ENCODE data around the gene CYB5R4. TPM values are rescaled to one million over a fixed set of nuclear protein-coding genes. Genes with fewer than 3 reads are reported as not detected.
"Not testable (repeated sequence)": the region's sequence is repeated elsewhere in the genome, so short reads cannot be mapped to it uniquely, and the experiment has no call there.

CYB5R4 gene
- total and polyA plus RNA-seq, 2 experiments from 2014 or later: 10.3 to 10.7 TPM

DNA sequence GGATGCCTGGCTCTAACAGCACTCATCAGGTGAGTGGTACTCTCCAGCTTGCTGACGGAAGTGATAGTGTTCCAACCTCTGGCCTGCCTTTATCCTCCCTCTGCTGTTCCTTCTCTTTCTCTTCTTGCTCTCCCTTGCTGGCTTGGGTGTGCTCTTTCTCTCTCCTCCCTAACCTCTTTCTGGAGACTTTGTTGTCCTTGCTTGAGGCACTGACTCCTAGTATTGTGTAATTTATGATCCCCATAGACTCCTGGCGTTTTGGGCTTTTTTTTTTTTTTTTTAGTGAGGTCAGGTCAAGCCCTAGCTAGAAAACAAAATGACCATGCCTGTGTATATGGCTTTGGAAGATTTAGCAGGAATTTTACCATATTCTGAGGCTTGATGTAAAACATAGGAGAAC lies 89.4 kb downstream of the CYB5R4 start:
- DNase-seq (ENCODE audit: low spot score): no peak
- no peaks in the 10 kb centered on the region for H3K4me1 ChIP-seq (ENCODE audit: insufficient read depth)

DNA sequence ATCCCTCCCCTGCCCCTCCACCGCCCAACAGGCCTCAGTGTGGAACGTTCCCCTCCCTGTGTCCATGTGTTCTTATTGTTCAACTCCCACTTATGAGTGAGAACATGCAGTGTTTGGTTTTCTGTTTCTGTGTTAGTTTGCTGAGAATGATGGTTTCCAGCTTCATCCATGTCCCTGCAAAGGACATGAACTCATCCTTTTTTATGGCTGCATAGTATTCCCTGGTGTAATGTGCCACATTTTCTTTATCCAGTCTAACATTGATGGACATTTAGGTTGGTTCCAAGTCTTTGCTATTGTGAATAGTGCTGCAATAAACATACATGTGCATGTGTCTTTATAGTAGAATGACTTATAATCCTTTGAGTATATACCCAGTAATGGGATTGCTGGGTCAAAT lies 91.9 kb downstream of the CYB5R4 start:
- H2AFZ ChIP-seq; H3K4me1 ChIP-seq (ENCODE audit: insufficient read depth); H3K36me3 ChIP-seq (replicated peaks; ENCODE audit: insufficient read depth, low read depth); H3K9me3 ChIP-seq (ENCODE audit: low read depth); H3K27me3 ChIP-seq; H3K9me2 ChIP-seq (replicated peaks; ENCODE audit: insufficient read depth); H4K20me1 ChIP-seq (ENCODE audit: insufficient read depth, poor library complexity, severe bottlenecking); DNase-seq (ENCODE audit: low spot score); H3K4me3 ChIP-seq; H3K4me2 ChIP-seq; H3K79me2 ChIP-seq; H3K27ac ChIP-seq: not testable (repeated sequence)
- 85% methylated on average over 2 of the region's 2 CpGs for WGBS (ENCODE audit: low lambda C conversion rate, missing lambda C conversion rate)

More for the DNA sequence above, 89.4 kb downstream of the CYB5R4 start:
- TF ChIP-seq, protein P1, sequence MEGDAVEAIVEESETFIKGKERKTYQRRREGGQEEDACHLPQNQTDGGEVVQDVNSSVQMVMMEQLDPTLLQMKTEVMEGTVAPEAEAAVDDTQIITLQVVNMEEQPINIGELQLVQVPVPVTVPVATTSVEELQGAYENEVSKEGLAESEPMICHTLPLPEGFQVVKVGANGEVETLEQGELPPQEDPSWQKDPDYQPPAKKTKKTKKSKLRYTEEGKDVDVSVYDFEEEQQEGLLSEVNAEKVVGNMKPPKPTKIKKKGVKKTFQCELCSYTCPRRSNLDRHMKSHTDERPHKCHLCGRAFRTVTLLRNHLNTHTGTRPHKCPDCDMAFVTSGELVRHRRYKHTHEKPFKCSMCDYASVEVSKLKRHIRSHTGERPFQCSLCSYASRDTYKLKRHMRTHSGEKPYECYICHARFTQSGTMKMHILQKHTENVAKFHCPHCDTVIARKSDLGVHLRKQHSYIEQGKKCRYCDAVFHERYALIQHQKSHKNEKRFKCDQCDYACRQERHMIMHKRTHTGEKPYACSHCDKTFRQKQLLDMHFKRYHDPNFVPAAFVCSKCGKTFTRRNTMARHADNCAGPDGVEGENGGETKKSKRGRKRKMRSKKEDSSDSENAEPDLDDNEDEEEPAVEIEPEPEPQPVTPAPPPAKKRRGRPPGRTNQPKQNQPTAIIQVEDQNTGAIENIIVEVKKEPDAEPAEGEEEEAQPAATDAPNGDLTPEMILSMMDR (IDR thresholded peaks at IDR 0.05; ENCODE audit: poor library complexity): no peak
- no peak for TF ChIP-seq EZH2 (IDR thresholded peaks at IDR 0.05; ENCODE audit: borderline replicate concordance)
- TF ChIP-seq EZH2phosphoT487 (IDR thresholded peaks at IDR 0.05; ENCODE audit: low read depth, severe bottlenecking, unreplicated experiment): no peak
- no peaks in the 10 kb centered on the region for H3K27me3 ChIP-seq
- no peaks in the 10 kb centered on the region for H3K36me3 ChIP-seq (replicated peaks; ENCODE audit: insufficient read depth, low read depth)
- H3K4me3 ChIP-seq: no peak overlapping the region
- H2AFZ ChIP-seq: no peak overlapping the region
- WGBS (ENCODE audit: low lambda C conversion rate, missing lambda C conversion rate): 44% methylated on average over 2 of the region's 2 CpGs
- H3K9me2 ChIP-seq (replicated peaks; ENCODE audit: insufficient read depth): no peaks in the 10 kb centered on the region
- H3K4me2 ChIP-seq: no peak overlapping the region
- no peak overlapping the region for H3K27ac ChIP-seq
- no peaks in the 10 kb centered on the region for H3K9me3 ChIP-seq (ENCODE audit: low read depth)
- no peaks in the 10 kb centered on the region for H3K79me2 ChIP-seq
- H4K20me1 ChIP-seq (ENCODE audit: insufficient read depth, poor library complexity, severe bottlenecking): no peaks in the 10 kb centered on the region

DNA sequence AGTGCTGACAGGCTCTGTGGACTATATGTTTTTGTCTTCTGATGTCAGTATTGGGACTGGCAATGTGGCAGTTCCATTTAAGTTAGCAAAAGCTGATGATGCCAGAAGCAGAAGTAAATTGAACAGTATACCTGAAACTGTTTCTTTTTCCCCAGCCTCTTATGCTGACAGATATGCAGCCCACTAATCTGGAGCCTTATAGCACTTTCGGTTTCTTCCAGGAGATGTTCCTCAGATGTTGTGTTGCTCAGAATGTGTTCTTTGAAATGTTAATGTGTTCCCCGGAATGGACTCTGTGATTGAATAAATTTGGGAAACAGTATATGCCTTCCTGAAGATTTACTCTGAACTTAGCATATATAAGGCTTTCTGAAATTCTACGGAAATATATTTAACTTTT lies 93.3 kb downstream of the CYB5R4 start:
- no peaks in the 10 kb centered on the region for H4K20me1 ChIP-seq (ENCODE audit: insufficient read depth, poor library complexity, severe bottlenecking)
- no peak overlapping the region for H3K4me3 ChIP-seq
- no peaks in the 10 kb centered on the region for H3K4me1 ChIP-seq (ENCODE audit: insufficient read depth)
- H3K4me2 ChIP-seq: no peak overlapping the region
- 49% methylated on average over 3 of the region's 3 CpGs for WGBS (ENCODE audit: low lambda C conversion rate, missing lambda C conversion rate)
- no peaks in the 10 kb centered on the region for H3K9me2 ChIP-seq (replicated peaks; ENCODE audit: insufficient read depth)
- H3K79me2 ChIP-seq: no peaks in the 10 kb centered on the region
- H2AFZ ChIP-seq: no peak overlapping the region
- no peaks in the 10 kb centered on the region for H3K36me3 ChIP-seq (replicated peaks; ENCODE audit: insufficient read depth, low read depth)
- H3K9me3 ChIP-seq (ENCODE audit: low read depth): no peaks in the 10 kb centered on the region
- no peak for DNase-seq (ENCODE audit: low spot score)
- H3K27me3 ChIP-seq: no peaks in the 10 kb centered on the region
- no peak for TF ChIP-seq EZH2 (IDR thresholded peaks at IDR 0.05; ENCODE audit: borderline replicate concordance)
- no peak for TF ChIP-seq EZH2phosphoT487 (IDR thresholded peaks at IDR 0.05; ENCODE audit: low read depth, severe bottlenecking, unreplicated experiment)
- TF ChIP-seq, protein P1 (IDR thresholded peaks at IDR 0.05; ENCODE audit: poor library complexity): no peak
- no peak overlapping the region for H3K27ac ChIP-seq

DNA sequence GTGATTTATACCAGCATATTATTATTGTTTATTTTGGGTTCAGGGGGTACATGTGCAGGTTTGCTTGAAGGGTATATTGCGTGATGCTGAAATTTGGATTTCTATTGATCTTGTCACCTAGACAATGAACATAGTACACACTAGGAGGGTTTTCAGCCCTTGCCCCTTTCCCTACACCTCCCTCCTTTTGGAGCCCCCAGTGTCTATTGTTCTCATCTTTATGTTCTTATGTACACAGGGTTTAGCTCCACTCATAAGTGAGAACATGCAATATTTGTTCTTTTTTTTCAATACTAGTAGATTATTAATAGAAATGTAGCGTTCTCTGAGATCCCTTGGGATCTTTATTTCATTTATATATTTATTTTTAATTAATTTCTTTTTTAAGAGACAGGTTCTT lies 94.9 kb downstream of the CYB5R4 start:
- Histone ChIP-seq H3K36me3 (replicated peaks; ENCODE audit: insufficient read depth, low read depth) (no peaks in the 10 kb centered on the region), H3K9me3 (ENCODE audit: low read depth) (no peaks in the 10 kb centered on the region), H3K27me3 (no peaks in the 10 kb centered on the region), H3K4me2 (no peak overlapping the region), H3K27ac (no peak overlapping the region), H3K4me1 (ENCODE audit: insufficient read depth) (no peaks in the 10 kb centered on the region), H3K4me3 (no peak overlapping the region), H4K20me1 (ENCODE audit: insufficient read depth, poor library complexity, severe bottlenecking) (no peaks in the 10 kb centered on the region), H3K9me2 (replicated peaks; ENCODE audit: insufficient read depth) (no peaks in the 10 kb centered on the region), H2AFZ (no peak overlapping the region), H3K79me2 (no peaks in the 10 kb centered on the region)
- WGBS (ENCODE audit: low lambda C conversion rate, missing lambda C conversion rate): 68% methylated on average over 2 of the region's 2 CpGs
- no peak for TF ChIP-seq EZH2phosphoT487 (IDR thresholded peaks at IDR 0.05; ENCODE audit: low read depth, severe bottlenecking, unreplicated experiment)
- TF ChIP-seq, protein P1 (IDR thresholded peaks at IDR 0.05; ENCODE audit: poor library complexity): no peak
- no peak for DNase-seq (ENCODE audit: low spot score)

Data from hepatocyte (in vitro differentiated cells).